ENCODE measurements around the gene KCNAB2.

The KCNAB2 gene

DNA sequence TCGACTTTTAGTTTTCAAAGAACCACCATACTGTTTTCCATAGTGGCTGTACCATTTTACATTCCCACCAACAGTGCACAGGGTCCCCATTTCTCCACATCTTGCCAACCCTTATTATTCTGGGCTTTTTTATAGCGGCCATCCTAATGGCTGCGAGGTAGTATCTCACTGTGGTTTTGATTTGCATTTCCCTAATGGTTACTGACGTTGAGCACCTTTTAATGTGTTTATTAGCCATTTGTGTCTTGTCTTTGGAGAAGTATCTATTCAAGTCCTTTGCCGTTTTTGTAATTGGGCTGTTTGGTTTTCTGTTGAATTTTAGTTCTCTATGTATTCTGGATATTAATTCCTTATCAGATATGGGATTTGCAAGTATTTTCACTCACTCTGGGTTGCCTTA lies 22.3 kb upstream of the KCNAB2 start:
- 79 to 87% methylated on average over 5 of the region's 5 CpGs for WGBS, 2 experiments
- peaks cover 7% of the 10 kb centered on the region for H3K4me1 ChIP-seq (ENCODE audit: control insufficient read depth, insufficient read depth, low read length)
- H3K4me3 ChIP-seq (ENCODE audit: insufficient read depth, low read depth, low read length) = no peak overlapping the region
- H3K27me3 ChIP-seq (ENCODE audit: control insufficient read depth, insufficient read depth, low read length, poor library complexity, severe bottlenecking) = no peaks in the 10 kb centered on the region
- no peaks in the 10 kb centered on the region for H3K36me3 ChIP-seq (ENCODE audit: control insufficient read depth, insufficient read depth, low read length)
- no peak overlapping the region for H3K27ac ChIP-seq (ENCODE audit: insufficient read depth, low read depth, low read length, poor library complexity, severe bottlenecking)
- H3K9me3 ChIP-seq (ENCODE audit: control insufficient read depth, low read length) = no peaks in the 10 kb centered on the region

DNA sequence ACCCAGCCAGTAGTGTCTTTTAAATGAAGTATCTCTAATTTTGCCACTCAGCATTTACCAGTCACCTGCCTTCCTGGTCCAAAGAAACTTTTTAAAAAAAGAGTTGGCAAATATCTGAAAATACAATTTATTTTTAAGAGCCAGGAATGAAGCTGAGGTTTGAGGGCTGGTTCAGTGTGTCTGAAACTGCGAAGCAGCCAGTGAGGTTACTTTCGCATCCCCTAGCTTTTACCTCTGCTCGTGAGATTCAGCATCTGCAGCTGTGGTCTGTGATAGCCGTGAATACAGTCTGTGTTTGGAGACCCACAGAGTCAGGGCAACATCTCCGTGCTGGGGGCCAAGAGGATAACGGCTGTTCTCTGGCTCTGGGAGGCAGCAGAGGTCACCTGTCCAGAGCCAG lies 21.3 kb upstream of the KCNAB2 start:
- Histone ChIP-seq H3K4me3 (ENCODE audit: insufficient read depth, low read depth, low read length) (no peak overlapping the region), H3K9me3 (ENCODE audit: control insufficient read depth, low read length) (no peaks in the 10 kb centered on the region), H3K36me3 (ENCODE audit: control insufficient read depth, insufficient read depth, low read length) (no peaks in the 10 kb centered on the region), H3K4me1 (ENCODE audit: control insufficient read depth, insufficient read depth, low read length) (peaks cover 7% of the 10 kb centered on the region), H3K27ac (ENCODE audit: insufficient read depth, low read depth, low read length, poor library complexity, severe bottlenecking) (no peak overlapping the region), H3K27me3 (ENCODE audit: control insufficient read depth, insufficient read depth, low read length, poor library complexity, severe bottlenecking) (no peaks in the 10 kb centered on the region)
- WGBS, 2 experiments = 89 to 93% methylated on average over 6 of the region's 6 CpGs

DNA sequence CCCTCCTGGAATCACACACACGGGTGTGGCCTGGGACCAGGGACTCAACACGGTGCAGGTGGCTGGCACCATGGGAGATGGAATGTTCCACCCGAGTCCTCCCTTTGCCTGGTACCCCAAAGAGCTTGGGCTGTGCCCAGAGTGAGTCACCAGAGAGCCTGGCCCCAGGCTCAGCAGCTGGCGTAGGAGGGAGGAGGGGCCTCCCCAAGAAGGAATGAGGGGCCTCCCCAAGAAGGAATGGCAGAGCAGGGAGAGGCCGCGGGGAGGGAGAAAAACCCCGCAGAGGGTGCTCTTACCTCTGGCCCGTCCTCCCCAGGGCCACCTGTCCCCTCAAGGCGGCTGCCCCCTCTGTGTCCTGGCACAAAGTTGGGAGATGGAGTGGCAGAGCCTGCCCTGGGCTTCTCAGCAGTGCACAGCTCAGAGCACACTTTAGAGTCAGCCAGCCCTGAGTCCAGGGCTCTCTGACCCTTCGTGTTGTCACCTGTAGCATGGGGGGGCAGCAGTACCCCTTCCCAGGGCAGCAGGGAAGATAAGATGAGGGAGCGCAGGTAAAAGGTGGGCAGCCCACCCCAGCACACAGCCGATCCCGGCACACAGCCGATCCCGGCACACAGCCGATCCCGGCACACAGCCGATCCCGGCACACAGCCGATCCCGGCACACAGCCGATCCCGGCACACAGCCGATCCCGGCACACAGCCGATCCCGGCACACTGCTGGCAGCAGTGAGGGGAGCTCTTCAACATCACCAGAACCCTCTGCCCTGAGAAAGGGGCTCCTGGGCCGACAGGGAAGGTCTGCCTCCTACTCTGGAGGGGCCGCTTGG lies 20.2 kb upstream of the KCNAB2 start:
- H3K4me3 ChIP-seq (ENCODE audit: insufficient read depth, low read depth, low read length) = no peak overlapping the region
- no peak overlapping the region for H3K27ac ChIP-seq (ENCODE audit: insufficient read depth, low read depth, low read length, poor library complexity, severe bottlenecking)
- H3K27me3 ChIP-seq (ENCODE audit: control insufficient read depth, insufficient read depth, low read length, poor library complexity, severe bottlenecking) = no peaks in the 10 kb centered on the region
- 80 to 83% methylated on average over 29 of the region's 29 CpGs for WGBS, 2 experiments
- H3K36me3 ChIP-seq (ENCODE audit: control insufficient read depth, insufficient read depth, low read length) = no peaks in the 10 kb centered on the region
- H3K9me3 ChIP-seq (ENCODE audit: control insufficient read depth, low read length) = no peaks in the 10 kb centered on the region
- peaks cover 7% of the 10 kb centered on the region for H3K4me1 ChIP-seq (ENCODE audit: control insufficient read depth, insufficient read depth, low read length)

DNA sequence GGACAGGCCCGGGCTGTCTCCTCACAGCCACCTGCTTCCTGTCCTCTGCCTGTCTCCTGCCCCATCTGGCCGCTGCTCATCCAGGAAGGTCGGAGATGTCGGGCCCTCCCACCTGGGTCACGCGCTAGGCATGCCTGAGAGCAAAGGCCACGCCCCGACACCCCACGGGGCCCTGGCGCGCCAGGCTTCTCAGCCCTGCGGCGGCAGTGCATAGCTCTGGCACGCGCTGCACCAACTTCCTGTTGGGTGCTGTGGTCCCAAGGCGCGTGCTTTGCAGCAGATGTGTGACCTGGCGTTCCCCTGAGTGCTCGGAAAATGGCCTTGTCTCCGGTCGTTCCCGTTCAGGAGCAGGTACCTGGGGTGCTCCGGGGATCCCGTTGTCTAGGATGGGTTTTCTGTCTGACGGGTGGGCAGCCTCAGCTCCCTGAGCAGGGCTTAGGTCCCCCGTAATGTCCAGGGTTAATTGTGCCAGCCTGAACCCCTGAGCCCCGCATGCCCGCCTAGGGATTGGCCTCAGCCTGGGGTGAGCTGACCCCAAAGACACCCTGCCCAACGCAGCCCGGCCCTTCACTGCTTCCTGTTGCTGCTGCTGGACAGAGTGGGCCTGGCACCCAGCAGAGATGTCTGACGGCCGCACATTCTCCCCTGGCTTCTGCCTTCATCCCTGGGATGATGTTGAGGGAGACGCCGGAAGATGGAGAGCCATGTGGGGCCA lies 19.4 kb upstream of the KCNAB2 start:
- Histone ChIP-seq H3K36me3 (ENCODE audit: control insufficient read depth, insufficient read depth, low read length) (no peaks in the 10 kb centered on the region), H3K4me1 (ENCODE audit: control insufficient read depth, insufficient read depth, low read length) (peaks cover 7% of the 10 kb centered on the region), H3K27me3 (ENCODE audit: control insufficient read depth, insufficient read depth, low read length, poor library complexity, severe bottlenecking) (no peaks in the 10 kb centered on the region), H3K9me3 (ENCODE audit: control insufficient read depth, low read length) (no peaks in the 10 kb centered on the region), H3K4me3 (ENCODE audit: insufficient read depth, low read depth, low read length) (no peak overlapping the region), H3K27ac (ENCODE audit: insufficient read depth, low read depth, low read length, poor library complexity, severe bottlenecking) (no peak overlapping the region)
- 59 to 61% methylated on average over 34 of the region's 34 CpGs for WGBS, 2 experiments

DNA sequence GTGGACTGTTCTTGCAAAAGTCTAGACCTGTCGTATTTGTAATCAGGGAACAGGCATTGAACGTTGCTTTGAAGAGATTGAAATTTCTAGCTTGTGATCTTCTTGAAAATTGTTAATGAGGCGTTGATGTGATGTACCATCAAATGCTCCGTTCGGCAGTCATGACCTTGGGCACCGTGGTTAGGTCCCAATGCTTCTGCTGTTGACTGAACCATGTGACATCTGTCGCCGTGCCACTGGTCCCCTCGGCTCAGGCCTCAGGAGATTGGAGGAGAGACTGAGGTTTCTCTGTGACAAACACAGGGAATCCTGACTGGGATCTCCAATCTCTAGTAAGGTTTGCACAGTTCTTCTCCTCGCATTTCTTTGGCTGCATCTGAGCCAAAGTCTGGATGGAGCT lies 18.1 kb upstream of the KCNAB2 start:
- Histone ChIP-seq H3K4me3 (ENCODE audit: insufficient read depth, low read depth, low read length) (no peak overlapping the region), H3K27me3 (ENCODE audit: control insufficient read depth, insufficient read depth, low read length, poor library complexity, severe bottlenecking) (peaks cover 6% of the 10 kb centered on the region), H3K36me3 (ENCODE audit: control insufficient read depth, insufficient read depth, low read length) (no peaks in the 10 kb centered on the region), H3K27ac (ENCODE audit: insufficient read depth, low read depth, low read length, poor library complexity, severe bottlenecking) (no peak overlapping the region), H3K9me3 (ENCODE audit: control insufficient read depth, low read length) (no peaks in the 10 kb centered on the region), H3K4me1 (ENCODE audit: control insufficient read depth, insufficient read depth, low read length) (peaks cover 7% of the 10 kb centered on the region)
- 89% methylated on average over 10 of the region's 10 CpGs for WGBS, 2 experiments

DNA sequence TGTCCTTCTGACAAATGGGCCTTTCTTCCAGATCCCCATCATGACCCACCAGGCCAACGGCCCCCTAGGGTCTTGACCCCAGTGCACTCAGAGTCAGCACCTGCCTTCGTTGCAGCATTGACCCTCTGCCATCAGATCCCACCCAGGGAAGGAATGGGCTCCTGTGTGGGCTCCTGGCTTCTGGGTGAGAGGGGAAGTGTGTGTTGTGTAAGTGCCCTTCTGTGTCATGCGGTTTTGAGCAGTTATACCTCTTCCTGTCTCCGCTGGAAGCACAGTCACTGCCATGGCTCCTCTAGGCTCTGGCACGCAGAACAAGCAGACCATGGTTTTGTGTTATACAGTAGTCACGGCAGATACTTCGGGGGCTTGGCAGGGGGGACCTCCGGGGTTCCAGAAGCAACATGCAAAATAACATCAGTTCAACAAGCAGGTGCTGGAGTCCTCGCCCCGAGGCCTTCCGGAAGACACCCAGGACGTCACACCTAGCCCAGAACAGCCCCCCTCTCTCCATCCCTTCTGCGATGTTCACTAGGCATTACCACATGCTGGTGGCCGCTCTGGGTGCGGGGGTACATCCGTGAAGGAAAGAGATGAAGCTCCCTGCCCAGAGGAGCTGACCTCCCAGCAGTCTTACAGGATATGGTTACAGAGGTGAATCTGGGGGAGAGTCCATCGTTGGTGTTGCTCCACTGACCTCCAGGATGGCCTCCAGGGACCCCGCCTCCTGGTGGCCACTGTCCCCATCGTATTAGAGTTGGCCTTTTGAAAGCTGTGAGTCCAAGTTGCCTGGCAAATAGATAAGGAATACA lies 17.4 kb upstream of the KCNAB2 start:
- peaks cover 6% of the 10 kb centered on the region for H3K27me3 ChIP-seq (ENCODE audit: control insufficient read depth, insufficient read depth, low read length, poor library complexity, severe bottlenecking)
- no peaks in the 10 kb centered on the region for H3K36me3 ChIP-seq (ENCODE audit: control insufficient read depth, insufficient read depth, low read length)
- no peak overlapping the region for H3K27ac ChIP-seq (ENCODE audit: insufficient read depth, low read depth, low read length, poor library complexity, severe bottlenecking)
- WGBS, 2 experiments = 91% methylated on average over 19 of the region's 19 CpGs
- no peaks in the 10 kb centered on the region for H3K9me3 ChIP-seq (ENCODE audit: control insufficient read depth, low read length)
- H3K4me1 ChIP-seq (ENCODE audit: control insufficient read depth, insufficient read depth, low read length) = peaks cover 7% of the 10 kb centered on the region
- no peak overlapping the region for H3K4me3 ChIP-seq (ENCODE audit: insufficient read depth, low read depth, low read length)

DNA sequence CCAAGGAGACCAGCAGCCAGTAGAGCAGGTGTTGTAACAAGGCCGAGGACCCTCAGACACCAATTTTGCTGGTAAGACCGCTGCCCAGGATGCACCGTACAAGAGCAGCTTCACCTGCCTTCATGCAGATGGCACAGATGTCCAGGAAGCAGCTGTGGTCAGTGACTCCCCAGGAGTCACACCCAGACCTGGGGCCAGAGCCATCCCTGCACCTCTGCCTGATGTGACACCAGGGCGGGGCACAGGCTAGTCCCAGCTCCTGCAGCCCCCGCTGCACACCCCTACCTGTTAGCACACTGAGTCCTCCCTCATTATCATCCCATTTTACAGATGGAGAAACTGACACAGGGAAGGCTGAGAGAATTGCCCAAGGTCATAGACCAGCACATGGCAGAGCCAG lies 16.3 kb upstream of the KCNAB2 start:
- WGBS, 2 experiments = 94 to 98% methylated on average over 5 of the region's 5 CpGs
- Histone ChIP-seq H3K27me3 (ENCODE audit: control insufficient read depth, insufficient read depth, low read length, poor library complexity, severe bottlenecking) (peaks cover 6% of the 10 kb centered on the region), H3K4me3 (ENCODE audit: insufficient read depth, low read depth, low read length) (no peak overlapping the region), H3K9me3 (ENCODE audit: control insufficient read depth, low read length) (no peaks in the 10 kb centered on the region), H3K27ac (ENCODE audit: insufficient read depth, low read depth, low read length, poor library complexity, severe bottlenecking) (no peak overlapping the region), H3K36me3 (ENCODE audit: control insufficient read depth, insufficient read depth, low read length) (no peaks in the 10 kb centered on the region), H3K4me1 (ENCODE audit: control insufficient read depth, insufficient read depth, low read length) (peaks cover 10% of the 10 kb centered on the region)

DNA sequence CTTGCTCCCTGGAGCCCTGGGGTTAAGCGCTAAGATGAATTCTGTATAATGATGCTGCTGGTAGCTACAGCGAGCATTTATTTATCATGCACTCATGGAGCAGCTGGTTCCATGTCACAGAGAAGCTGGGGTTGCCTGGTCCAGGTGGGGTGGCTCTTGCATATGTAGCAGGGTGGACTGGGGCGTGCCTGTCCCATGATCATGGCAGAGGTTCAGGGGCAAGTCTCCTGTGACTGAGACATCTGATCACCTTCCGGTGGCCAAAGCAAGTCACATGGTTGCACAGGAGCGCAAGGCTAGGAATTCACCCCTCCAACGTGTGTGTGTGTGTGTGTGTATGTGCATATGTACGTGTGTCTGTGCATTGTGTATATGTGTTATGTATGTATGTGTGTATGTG lies 15.6 kb upstream of the KCNAB2 start:
- no peaks in the 10 kb centered on the region for H3K9me3 ChIP-seq (ENCODE audit: control insufficient read depth, low read length)
- 88 to 91% methylated on average over 7 of the region's 7 CpGs for WGBS, 2 experiments
- H3K27ac ChIP-seq (ENCODE audit: insufficient read depth, low read depth, low read length, poor library complexity, severe bottlenecking) = no peak overlapping the region
- H3K4me1 ChIP-seq (ENCODE audit: control insufficient read depth, insufficient read depth, low read length) = peaks cover 10% of the 10 kb centered on the region
- no peak overlapping the region for H3K4me3 ChIP-seq (ENCODE audit: insufficient read depth, low read depth, low read length)
- H3K36me3 ChIP-seq (ENCODE audit: control insufficient read depth, insufficient read depth, low read length) = no peaks in the 10 kb centered on the region
- H3K27me3 ChIP-seq (ENCODE audit: control insufficient read depth, insufficient read depth, low read length, poor library complexity, severe bottlenecking) = peaks cover 6% of the 10 kb centered on the region

DNA sequence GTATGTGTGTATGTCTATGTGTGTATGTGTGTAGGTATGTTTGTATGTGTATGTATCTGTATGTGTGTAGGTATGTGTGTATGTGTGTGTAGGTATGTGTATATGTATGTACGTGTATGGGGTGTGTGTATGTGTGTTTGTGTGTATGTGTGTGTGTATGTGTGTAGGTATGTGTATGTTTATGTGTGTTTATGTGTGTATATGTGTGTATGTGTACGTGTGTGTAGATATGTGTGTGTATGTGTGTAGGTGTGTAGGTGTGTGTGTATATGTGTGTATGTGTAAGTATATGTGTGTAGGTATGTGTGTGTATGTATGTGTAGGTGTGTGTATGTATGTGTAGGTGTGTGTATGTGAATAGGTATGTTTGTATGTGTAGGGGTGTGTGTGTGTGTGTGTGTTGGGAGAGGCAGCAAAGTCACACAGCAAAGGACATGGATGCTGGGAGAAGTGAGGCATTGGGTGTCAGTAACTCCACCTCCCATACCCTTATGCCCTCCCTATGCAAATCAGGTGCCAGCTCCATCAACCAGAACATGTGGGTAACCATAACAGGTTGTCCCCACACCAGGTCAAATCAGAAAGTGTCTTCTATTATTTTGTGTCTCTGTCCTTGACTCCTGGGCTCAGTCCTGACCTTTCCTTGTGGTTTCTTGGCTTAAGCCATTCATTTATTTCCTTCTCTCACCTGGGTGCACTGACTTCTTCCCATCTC lies 15.0 kb upstream of the KCNAB2 start:
- no peak overlapping the region for H3K27ac ChIP-seq (ENCODE audit: insufficient read depth, low read depth, low read length, poor library complexity, severe bottlenecking)
- peaks cover 10% of the 10 kb centered on the region for H3K4me1 ChIP-seq (ENCODE audit: control insufficient read depth, insufficient read depth, low read length)
- 86 to 88% methylated on average over 2 of the region's 2 CpGs for WGBS, 2 experiments

More for the DNA sequence above, 15.0 kb upstream of the KCNAB2 start:
- Histone ChIP-seq H3K36me3 (ENCODE audit: control insufficient read depth, insufficient read depth, low read length) (no peaks in the 10 kb centered on the region), H3K27me3 (ENCODE audit: control insufficient read depth, insufficient read depth, low read length, poor library complexity, severe bottlenecking) (peaks cover 6% of the 10 kb centered on the region), H3K9me3 (ENCODE audit: control insufficient read depth, low read length) (no peaks in the 10 kb centered on the region), H3K4me3 (ENCODE audit: insufficient read depth, low read depth, low read length) (no peak overlapping the region)

Data from ectodermal cell (in vitro differentiated cells).